H1 (cell line): ENCODE measurements around the gene RELN. TPM values are rescaled to one million over a fixed set of nuclear protein-coding genes. Genes with fewer than 3 reads are reported as not detected.

Source experiments
- CTCF ChIA-PET: fragments of 300-600 bp; sonication (Branson Sonifier 250); formaldehyde crosslinking; loops from one replicate; lab custom pipeline; 2021; ENCODE audit not compliant: partially characterized antibody; lab: Charles Lee
- POLR2A ChIA-PET: fragments of 300-600 bp; sonication (Branson Sonifier 250); formaldehyde crosslinking; loops from one replicate; lab custom pipeline; 2021; ENCODE audit warnings: inconsistent platforms; ENCODE audit not compliant: partially characterized antibody; lab: Charles Lee
- DNase-seq, 2 experiments: peaks; one replicate each; pipeline versions ENCODE4 v3.0.0 to v3.0.0-alpha.2; 2010 to 2022; ENCODE audit warnings: low spot score in 2 of 2, low read depth in 1 of 2, mixed read lengths in 1 of 2
- FAIRE-seq: peaks from 2 replicates; lab custom pipeline; 2011; peaks lifted over from hg19 to GRCh38; lab: Jason Lieb, UNC
- H2AFZ ChIP-seq: 2 replicates; pipeline ENCODE4 v1.8.1; 2012; ENCODE audit warnings: low read length, inconsistent platforms
- H2AK5ac ChIP-seq: 2 replicates; pipeline ENCODE4 v1.6.1; 2013; ENCODE audit warnings: low read depth, low read length
- H2BK120ac ChIP-seq: replicated peaks from 2 replicates; pipeline ENCODE3; 2013; ENCODE audit warnings: low read depth, low read length, inconsistent platforms
- H2BK12ac ChIP-seq: 2 replicates; pipeline ENCODE4 v1.6.1; 2013; ENCODE audit warnings: low read depth, low read length
- H2BK15ac ChIP-seq: 2 replicates; pipeline ENCODE4 v1.6.1; 2013; ENCODE audit warnings: low read length
- H2BK20ac ChIP-seq: 2 replicates; pipeline ENCODE4 v1.6.1; 2013; ENCODE audit warnings: low read length
- H2BK5ac ChIP-seq: 2 replicates; pipeline ENCODE4 v1.6.1; 2013; ENCODE audit warnings: low read depth, low read length
- H3K14ac ChIP-seq: 2 replicates; pipeline ENCODE4 v1.6.1; 2013; ENCODE audit warnings: inconsistent platforms; ENCODE audit not compliant: insufficient read length
- H3K18ac ChIP-seq: 2 replicates; pipeline ENCODE4 v1.6.1; 2013; ENCODE audit warnings: low read length; ENCODE audit errors: extremely low read depth
- H3K23ac ChIP-seq: 2 replicates; pipeline ENCODE4 v1.6.1; 2013; ENCODE audit warnings: inconsistent platforms; ENCODE audit not compliant: insufficient read length
- H3K23me2 ChIP-seq: 2 replicates; pipeline ENCODE4 v1.6.1; 2013; ENCODE audit warnings: low read depth, low read length
- H3K27ac ChIP-seq: 2 replicates; pipeline ENCODE4 v1.6.1; 2011; ENCODE audit warnings: low read depth, low read length, inconsistent platforms
- H3K27me3 ChIP-seq, 4 experiments: replicated peaks in 1 of 4; 1 replicate in 1 of 4; 2 replicates in 3 of 4; pipeline versions ENCODE4 v1.6.1 to v1.8.1; 2011 to 2013; ENCODE audit warnings: low read length in 3 of 4, mild to moderate bottlenecking in 3 of 4, inconsistent platforms in 2 of 4, mixed read lengths in 2 of 4, moderate library complexity in 1 of 4; ENCODE audit not compliant: control insufficient read depth in 3 of 4, insufficient read depth in 3 of 4; ENCODE audit errors: extremely low read depth in 1 of 4
- H3K36me3 ChIP-seq, 4 experiments: 2 replicates each; pipeline versions ENCODE4 v1.6.1 to v1.8.1; 2011 to 2013; ENCODE audit warnings: mild to moderate bottlenecking in 4 of 4, low read length in 3 of 4, moderate library complexity in 2 of 4, control low read depth in 1 of 4, inconsistent platforms in 1 of 4; ENCODE audit not compliant: insufficient read depth in 4 of 4, control insufficient read depth in 2 of 4
- H3K4ac ChIP-seq: replicated peaks from 2 replicates; pipeline ENCODE3; 2013; ENCODE audit warnings: low read length, low read depth, mixed read lengths, inconsistent platforms; ENCODE audit not compliant: insufficient read length
- H3K4me1 ChIP-seq, 4 experiments: replicated peaks in 1 of 4; 1 replicate in 1 of 4; 2 replicates in 3 of 4; pipeline versions ENCODE4 v1.6.1 to v1.8.1; 2011 to 2013; ENCODE audit warnings: low read length in 3 of 4, inconsistent platforms in 2 of 4, mixed read lengths in 1 of 4; ENCODE audit not compliant: insufficient read depth in 4 of 4, control insufficient read depth in 3 of 4
- H3K4me2 ChIP-seq, 2 experiments: 2 replicates each; pipeline versions ENCODE4 v1.6.1 to v1.8.1; 2011 to 2013; ENCODE audit warnings: low read depth in 2 of 2, low read length in 2 of 2, control low read depth in 1 of 2, inconsistent platforms in 1 of 2, mild to moderate bottlenecking in 1 of 2; ENCODE audit not compliant: insufficient read depth in 1 of 2
- H3K4me3 ChIP-seq, 4 experiments: fragments of 200-600, 300-600 bp in 1 of 4; sonication (generic), shearing (Covaris generic), sonication (Bioruptor Twin) in 1 of 4; 2 replicates each; pipeline versions ENCODE4 v1.5.1 to v1.8.1; 2011 to 2016; ENCODE audit warnings: low read length in 4 of 4, low read depth in 3 of 4, control low read depth in 2 of 4, inconsistent platforms in 2 of 4, mild to moderate bottlenecking in 2 of 4, mixed read lengths in 1 of 4, moderate library complexity in 1 of 4; ENCODE audit not compliant: insufficient read depth in 2 of 4; ENCODE audit errors: extremely low read depth in 1 of 4
- H3K56ac ChIP-seq: replicated peaks from 2 replicates; pipeline ENCODE3; 2013; ENCODE audit warnings: low read depth, mild to moderate bottlenecking, mixed read lengths, low read length, inconsistent platforms; ENCODE audit not compliant: insufficient read length
- H3K79me1 ChIP-seq: 2 replicates; pipeline ENCODE4 v1.6.1; 2013; ENCODE audit warnings: low read depth, low read length, control low read depth
- H3K79me2 ChIP-seq, 2 experiments: 2 replicates each; pipeline versions ENCODE4 v1.6.1 to v1.8.1; 2012 to 2013; ENCODE audit warnings: low read length in 2 of 2, mild to moderate bottlenecking in 2 of 2, inconsistent platforms in 1 of 2; ENCODE audit not compliant: insufficient read depth in 2 of 2, control insufficient read depth in 1 of 2
- H3K9ac ChIP-seq, 4 experiments: replicated peaks in 1 of 4; 1 replicate in 1 of 4; 2 replicates in 3 of 4; pipeline versions ENCODE4 v1.6.1 to v1.8.1; 2011 to 2013; ENCODE audit warnings: low read depth in 3 of 4, low read length in 3 of 4, control low read depth in 2 of 4, mild to moderate bottlenecking in 2 of 4, moderate library complexity in 2 of 4, inconsistent platforms in 1 of 4; ENCODE audit errors: extremely low read depth in 1 of 4
- H3K9me3 ChIP-seq, 2 experiments: 2 replicates each; pipeline versions ENCODE4 v1.6.1 to v1.8.1; 2012 to 2013; ENCODE audit warnings: mild to moderate bottlenecking in 2 of 2, moderate library complexity in 2 of 2, control low read depth in 1 of 2, inconsistent platforms in 1 of 2, low read depth in 1 of 2, low read length in 1 of 2, mixed read lengths in 1 of 2; ENCODE audit not compliant: insufficient read depth in 2 of 2
- H4K20me1 ChIP-seq, 2 experiments: replicated peaks in 1 of 2; 2 replicates each; pipeline versions ENCODE3 to v1.8.1; 2011 to 2013; ENCODE audit warnings: inconsistent platforms in 2 of 2, low read length in 2 of 2, mild to moderate bottlenecking in 1 of 2; ENCODE audit not compliant: insufficient read depth in 2 of 2, control insufficient read depth in 1 of 2
- H4K5ac ChIP-seq: 2 replicates; pipeline ENCODE4 v1.6.1; 2013; ENCODE audit warnings: low read length, low read depth, mixed read lengths, inconsistent platforms; ENCODE audit not compliant: insufficient read length
- H4K8ac ChIP-seq: 2 replicates; pipeline ENCODE4 v1.8.0; 2013; ENCODE audit warnings: mild to moderate bottlenecking, moderate library complexity, low read length, inconsistent platforms; ENCODE audit not compliant: insufficient read depth; ENCODE audit errors: extremely low read depth
- H4K91ac ChIP-seq: replicated peaks from 2 replicates; pipeline ENCODE3; 2013; ENCODE audit warnings: low read length, mixed read lengths, inconsistent platforms; ENCODE audit not compliant: insufficient read length
- PHF8 ChIP-seq: fragments of 200-600 bp; sonication (generic); conservative IDR thresholded peaks from 2 replicates; pipeline ENCODE4 v1.7.1; 2012; ENCODE audit warnings: low read depth, mild to moderate bottlenecking, inconsistent platforms, low read length, moderate library complexity
- RXRA ChIP-seq: IDR thresholded peaks from 2 replicates; pipeline ENCODE4 v1.6.1; 2011; ENCODE audit warnings: low read depth, mild to moderate bottlenecking, low read length, moderate library complexity; ENCODE audit not compliant: insufficient read depth
- SAP30 ChIP-seq: fragments of 300-600 bp; sonication (generic); IDR thresholded peaks from 2 replicates; pipeline ENCODE4 v1.7.1; 2012; ENCODE audit warnings: low read length, moderate library complexity, mild to moderate bottlenecking, inconsistent platforms; ENCODE audit not compliant: insufficient read depth, insufficient replicate concordance
- WGBS, 2 experiments: shearing (Covaris generic) in 1 of 2; methylation state at CpG; one replicate each; pipeline versions ENCODE4 v1.1.6 to v1.1.7; 2013 to 2015; ENCODE audit warnings: low lambda C conversion rate in 2 of 2, mixed read lengths in 2 of 2, inconsistent platforms in 1 of 2, low coverage in 1 of 2, missing lambda C conversion rate in 1 of 2; ENCODE audit not compliant: insufficient replicate concordance in 2 of 2, insufficient coverage in 1 of 2, insufficient read length in 1 of 2; ENCODE audit errors: extremely low coverage in 1 of 2, missing lambda C conversion rate in 1 of 2; 5-methylcytosine and 5-hydroxymethylcytosine counted together
- polyA plus RNA-seq, 7 experiments: library from polyadenylated mRNA; depleted of rRNA in 3 of 7; stranded (reverse) in 5 of 7; unstranded in 2 of 7; fragments of >200 nt in 5 of 7; fragments of 200-250 nt in 2 of 7; gene quantifications; 1 replicate in 5 of 7; 2 replicates in 1 of 7; 4 replicates in 1 of 7; pipeline versions ENCODE4 v1.2.1 to v1.2.3, GENCODE V29; 2011 to 2013; ENCODE audit warnings: missing spikeins in 2 of 7, mixed read lengths in 2 of 7
- total RNA-seq: library from RNA; stranded (reverse); fragmentation: NEBNext Ultra II Directional; extraction: Animal tissue kit (Norgen Biotek cat#: 25700); gene quantifications from 2 replicates; pipeline ENCODE4 v1.2.1, GENCODE V29; 2021

Gene RELN
- total and polyA plus RNA-seq, 2 of the 8 experiments (the other 6 are each of a cell fraction or from before 2014, with no cell fraction given), result 0.03 to 0.07 TPM

GRCh38 chr7:103929901-103930311 lies 59.6 kb downstream of the RELN start:
- Histone ChIP-seq H3K56ac (no peak overlapping the region), H3K79me2 (no peaks in the 10 kb centered on the region), H4K5ac (no peak overlapping the region), H2BK5ac (no peak overlapping the region), H3K4ac (no peak overlapping the region), H4K20me1 (no peaks in the 10 kb centered on the region), H4K8ac (no peak overlapping the region), H3K14ac (no peak overlapping the region), H3K4me3 (no peak overlapping the region), H3K23me2 (no peaks in the 10 kb centered on the region; the same call in 1 of the 2 replicates), H3K9me3 (no peaks in the 10 kb centered on the region), H3K4me2 (no peak overlapping the region), H3K4me1 (peaks cover 0 to 3% (median 0%) of the 10 kb centered on the region in 4 experiments; a peak in 2 of 7 replicates), H3K9ac (no peak overlapping the region), H2BK15ac (no peak overlapping the region), H2AK5ac (no peak overlapping the region), H3K27ac (no peak overlapping the region), H3K79me1 (no peaks in the 10 kb centered on the region), H3K23ac (no peak overlapping the region), H2AFZ (no peak overlapping the region), H3K36me3 (no peaks in the 10 kb centered on the region), H4K91ac (no peak overlapping the region), H2BK12ac (no peak overlapping the region), H2BK120ac (no peak overlapping the region), H3K27me3 (no peaks in the 10 kb centered on the region), H2BK20ac (no peak overlapping the region), H3K18ac (no peak overlapping the region)
- ChIA-PET CTCF (no interaction called here), POLR2A (no interaction called here)
- 93% methylated on average over 1 of the region's 1 CpG; no CpG with 5 or more reads in 1 of the 2 experiments for WGBS, 2 experiments
- no peak for TF ChIP-seq PHF8
- no peak for TF ChIP-seq SAP30
- no peak for TF ChIP-seq RXRA
- no peak for DNase-seq
- FAIRE-seq, result no peak
